ENCODE data around the gene CECR2.

- TF ChIP-seq TOX (CRISPR knock-in tag; IDR thresholded peaks at IDR 0.05; ENCODE audit: borderline replicate concordance) (no peak), GLIS3 (CRISPR knock-in tag; IDR thresholded peaks at IDR 0.05) (no peak), PATZ1 (CRISPR knock-in tag; IDR thresholded peaks at IDR 0.05; ENCODE audit: borderline replicate concordance) (no peak), CSRNP3 (CRISPR knock-in tag; IDR thresholded peaks at IDR 0.05) (no peak), CREB5 (CRISPR knock-in tag; IDR thresholded peaks at IDR 0.05; ENCODE audit: low read depth) (no peak), ZFP30 (CRISPR knock-in tag; IDR thresholded peaks at IDR 0.05) (no peak), POU6F1 (CRISPR knock-in tag; IDR thresholded peaks at IDR 0.05; ENCODE audit: borderline replicate concordance, low read depth) (no peak), ZNF8 (CRISPR knock-in tag; IDR thresholded peaks at IDR 0.05) (no peak), ESRRG (CRISPR knock-in tag; IDR thresholded peaks at IDR 0.05) (no peak)
These were observed 210.3 kb downstream of the CECR2 start for GRCh38 chr22:17579535-17579981.

Data from SK-N-SH treated with all-trans-retinoic acid at 6 μM for 48 hours (cell line).